Measurements from ENCODE around the gene MCTP2. TPM values are rescaled to one million over a fixed set of nuclear protein-coding genes. Genes with fewer than 3 reads are reported as not detected.

Gene MCTP2
- polyA plus RNA-seq, 3 donors = 2.4 to 7.4 (median 7.3) TPM

GRCh38 chr15:94385441-94385840 is 154.1 kb downstream of the MCTP2 start:
- no peaks in the 10 kb centered on the region for H3K27me3 ChIP-seq (ENCODE audit: control insufficient read depth in 2 of 2, insufficient read depth in 2 of 2, low read length in 2 of 2)
- H3K4me3 ChIP-seq (replicated peaks in 1 of 3; ENCODE audit: low read depth in 2 of 3, low read length in 3 of 3) = no peak overlapping the region
- H3K9me3 ChIP-seq (replicated peaks in 1 of 2; ENCODE audit: control insufficient read depth in 1 of 2, insufficient read depth in 1 of 2, low read length in 2 of 2) = no peaks in the 10 kb centered on the region
- WGBS (ENCODE audit: insufficient coverage) = no CpG with 5 or more reads among the region's 4 CpGs
- intact Hi-C loops (cut with micrococcal nuclease) = no loop called here
- H4K20me1 ChIP-seq (ENCODE audit: insufficient read depth, low read length) = no peaks in the 10 kb centered on the region
- no peak for DNase-seq
- no peak for TF ChIP-seq CTCF (IDR thresholded peaks at IDR 0.05)
- H3K4me3 Mint-ChIP-seq = no peak overlapping the region
- H3K36me3 Mint-ChIP-seq = peaks cover 26 to 54% of the 10 kb centered on the region in 2 donors
- H3K36me3 ChIP-seq (replicated peaks in 1 of 2; ENCODE audit: control insufficient read depth in 1 of 2, insufficient read depth in 2 of 2, low read length in 2 of 2) = peaks cover 0 to 4% of the 10 kb centered on the region in 2 donors
- no peak overlapping the region for H3K27ac ChIP-seq (ENCODE audit: low read depth in 1 of 2, low read length in 2 of 2)
- H3K4me2 ChIP-seq (replicated peaks; ENCODE audit: extremely low read depth, low read length, poor library complexity, severe bottlenecking) = no peak overlapping the region
- H3K79me2 ChIP-seq (ENCODE audit: insufficient read depth, low read length) = no peaks in the 10 kb centered on the region
- H3K4me1 ChIP-seq (ENCODE audit: control insufficient read depth in 1 of 2, insufficient read depth in 2 of 2, low read length in 2 of 2) = peaks cover 20 to 25% of the 10 kb centered on the region in 2 donors
- H3K27me3 Mint-ChIP-seq (ENCODE audit: low read depth in 3 of 3) = peaks cover 0 to 3% (median 2%) of the 10 kb centered on the region in 3 donors
- H3K4me1 Mint-ChIP-seq = peaks cover 32% of the 10 kb centered on the region
- H3K27ac Mint-ChIP-seq = no peak overlapping the region
- peaks cover 0 to 6% (median 0%) of the 10 kb centered on the region in 7 donors for H3K9me3 Mint-ChIP-seq
- no peak overlapping the region for H2AFZ ChIP-seq (ENCODE audit: insufficient read depth, low read depth, low read length, poor library complexity, severe bottlenecking)
- H3K9ac ChIP-seq (ENCODE audit: insufficient read depth, low read length, poor library complexity, severe bottlenecking) = no peak overlapping the region

- no peak overlapping the region for H3K9ac ChIP-seq (ENCODE audit: insufficient read depth, low read length, poor library complexity, severe bottlenecking)
- no peaks in the 10 kb centered on the region for H4K20me1 ChIP-seq (ENCODE audit: insufficient read depth, low read length)
- H2AFZ ChIP-seq (ENCODE audit: insufficient read depth, low read depth, low read length, poor library complexity, severe bottlenecking) = no peak overlapping the region
- H3K9me3 Mint-ChIP-seq = peaks cover 0 to 6% (median 0%) of the 10 kb centered on the region in 7 donors
- intact Hi-C loops (cut with micrococcal nuclease) = no loop called here
- no peaks in the 10 kb centered on the region for H3K27me3 ChIP-seq (ENCODE audit: control insufficient read depth in 2 of 2, insufficient read depth in 2 of 2, low read length in 2 of 2)
- H3K27ac Mint-ChIP-seq = peak overlapping the region in 3 of 7 donors; percentile 25 to 57 (median 38)
- WGBS (ENCODE audit: insufficient coverage) = 94% methylated on average over 5 of the region's 7 CpGs
- no peak overlapping the region for H3K4me3 Mint-ChIP-seq
- peaks cover 20 to 25% of the 10 kb centered on the region in 2 donors for H3K4me1 ChIP-seq (ENCODE audit: control insufficient read depth in 1 of 2, insufficient read depth in 2 of 2, low read length in 2 of 2)
- H3K27ac ChIP-seq (ENCODE audit: low read depth in 1 of 2, low read length in 2 of 2) = no peak overlapping the region
- H3K36me3 Mint-ChIP-seq = peaks cover 27 to 55% of the 10 kb centered on the region in 2 donors
- TF ChIP-seq CTCF (IDR thresholded peaks at IDR 0.05) = no peak
- H3K79me2 ChIP-seq (ENCODE audit: insufficient read depth, low read length) = no peaks in the 10 kb centered on the region
- H3K27me3 Mint-ChIP-seq (ENCODE audit: low read depth in 3 of 3) = peaks cover 0 to 3% (median 2%) of the 10 kb centered on the region in 3 donors
- H3K36me3 ChIP-seq (replicated peaks in 1 of 2; ENCODE audit: control insufficient read depth in 1 of 2, insufficient read depth in 2 of 2, low read length in 2 of 2) = peaks cover 0 to 4% of the 10 kb centered on the region in 2 donors
- no peaks in the 10 kb centered on the region for H3K9me3 ChIP-seq (replicated peaks in 1 of 2; ENCODE audit: control insufficient read depth in 1 of 2, insufficient read depth in 1 of 2, low read length in 2 of 2)
- H3K4me1 Mint-ChIP-seq = peaks cover 32% of the 10 kb centered on the region
- DNase-seq = no peak
- no peak overlapping the region for H3K4me2 ChIP-seq (replicated peaks; ENCODE audit: extremely low read depth, low read length, poor library complexity, severe bottlenecking)
- H3K4me3 ChIP-seq (replicated peaks in 1 of 3; ENCODE audit: low read depth in 2 of 3, low read length in 3 of 3) = no peak overlapping the region
Measured at GRCh38 chr15:94386351-94386750, 155.0 kb downstream of the MCTP2 start.

Data from CD14-positive monocyte (primary cell).